H1 (cell line): ENCODE results near the gene ITSN1. TPM values are rescaled to one million over a fixed set of nuclear protein-coding genes. Genes with fewer than 3 reads are reported as not detected.

ENCODE experiments used
- polyA plus RNA-seq, 7 experiments: library from polyadenylated mRNA; depleted of rRNA in 3 of 7; stranded (reverse) in 5 of 7; unstranded in 2 of 7; fragments of >200 nt in 5 of 7; fragments of 200-250 nt in 2 of 7; gene quantifications; 1 replicate in 5 of 7; 2 replicates in 1 of 7; 4 replicates in 1 of 7; pipeline versions ENCODE4 v1.2.1 to v1.2.3, GENCODE V29; 2011 to 2013; ENCODE audit warnings: missing spikeins in 2 of 7, mixed read lengths in 2 of 7
- total RNA-seq: library from RNA; stranded (reverse); fragmentation: NEBNext Ultra II Directional; extraction: Animal tissue kit (Norgen Biotek cat#: 25700); gene quantifications from 2 replicates; pipeline ENCODE4 v1.2.1, GENCODE V29; 2021
- TF ChIP-seq, protein P1 (sequence below): fragments of 300-600 bp; sonication (generic); IDR thresholded peaks from 2 replicates; pipeline ENCODE4 v1.7.1; 2012; ENCODE audit warnings: low read length, moderate library complexity, mild to moderate bottlenecking, inconsistent platforms; ENCODE audit not compliant: insufficient replicate concordance

The ITSN1 gene
- total and polyA plus RNA-seq, 2 of the 8 experiments (the other 6 are each of a cell fraction or from before 2014, with no cell fraction given), result 60.8 to 78.1 TPM

- TF ChIP-seq, protein P1, sequence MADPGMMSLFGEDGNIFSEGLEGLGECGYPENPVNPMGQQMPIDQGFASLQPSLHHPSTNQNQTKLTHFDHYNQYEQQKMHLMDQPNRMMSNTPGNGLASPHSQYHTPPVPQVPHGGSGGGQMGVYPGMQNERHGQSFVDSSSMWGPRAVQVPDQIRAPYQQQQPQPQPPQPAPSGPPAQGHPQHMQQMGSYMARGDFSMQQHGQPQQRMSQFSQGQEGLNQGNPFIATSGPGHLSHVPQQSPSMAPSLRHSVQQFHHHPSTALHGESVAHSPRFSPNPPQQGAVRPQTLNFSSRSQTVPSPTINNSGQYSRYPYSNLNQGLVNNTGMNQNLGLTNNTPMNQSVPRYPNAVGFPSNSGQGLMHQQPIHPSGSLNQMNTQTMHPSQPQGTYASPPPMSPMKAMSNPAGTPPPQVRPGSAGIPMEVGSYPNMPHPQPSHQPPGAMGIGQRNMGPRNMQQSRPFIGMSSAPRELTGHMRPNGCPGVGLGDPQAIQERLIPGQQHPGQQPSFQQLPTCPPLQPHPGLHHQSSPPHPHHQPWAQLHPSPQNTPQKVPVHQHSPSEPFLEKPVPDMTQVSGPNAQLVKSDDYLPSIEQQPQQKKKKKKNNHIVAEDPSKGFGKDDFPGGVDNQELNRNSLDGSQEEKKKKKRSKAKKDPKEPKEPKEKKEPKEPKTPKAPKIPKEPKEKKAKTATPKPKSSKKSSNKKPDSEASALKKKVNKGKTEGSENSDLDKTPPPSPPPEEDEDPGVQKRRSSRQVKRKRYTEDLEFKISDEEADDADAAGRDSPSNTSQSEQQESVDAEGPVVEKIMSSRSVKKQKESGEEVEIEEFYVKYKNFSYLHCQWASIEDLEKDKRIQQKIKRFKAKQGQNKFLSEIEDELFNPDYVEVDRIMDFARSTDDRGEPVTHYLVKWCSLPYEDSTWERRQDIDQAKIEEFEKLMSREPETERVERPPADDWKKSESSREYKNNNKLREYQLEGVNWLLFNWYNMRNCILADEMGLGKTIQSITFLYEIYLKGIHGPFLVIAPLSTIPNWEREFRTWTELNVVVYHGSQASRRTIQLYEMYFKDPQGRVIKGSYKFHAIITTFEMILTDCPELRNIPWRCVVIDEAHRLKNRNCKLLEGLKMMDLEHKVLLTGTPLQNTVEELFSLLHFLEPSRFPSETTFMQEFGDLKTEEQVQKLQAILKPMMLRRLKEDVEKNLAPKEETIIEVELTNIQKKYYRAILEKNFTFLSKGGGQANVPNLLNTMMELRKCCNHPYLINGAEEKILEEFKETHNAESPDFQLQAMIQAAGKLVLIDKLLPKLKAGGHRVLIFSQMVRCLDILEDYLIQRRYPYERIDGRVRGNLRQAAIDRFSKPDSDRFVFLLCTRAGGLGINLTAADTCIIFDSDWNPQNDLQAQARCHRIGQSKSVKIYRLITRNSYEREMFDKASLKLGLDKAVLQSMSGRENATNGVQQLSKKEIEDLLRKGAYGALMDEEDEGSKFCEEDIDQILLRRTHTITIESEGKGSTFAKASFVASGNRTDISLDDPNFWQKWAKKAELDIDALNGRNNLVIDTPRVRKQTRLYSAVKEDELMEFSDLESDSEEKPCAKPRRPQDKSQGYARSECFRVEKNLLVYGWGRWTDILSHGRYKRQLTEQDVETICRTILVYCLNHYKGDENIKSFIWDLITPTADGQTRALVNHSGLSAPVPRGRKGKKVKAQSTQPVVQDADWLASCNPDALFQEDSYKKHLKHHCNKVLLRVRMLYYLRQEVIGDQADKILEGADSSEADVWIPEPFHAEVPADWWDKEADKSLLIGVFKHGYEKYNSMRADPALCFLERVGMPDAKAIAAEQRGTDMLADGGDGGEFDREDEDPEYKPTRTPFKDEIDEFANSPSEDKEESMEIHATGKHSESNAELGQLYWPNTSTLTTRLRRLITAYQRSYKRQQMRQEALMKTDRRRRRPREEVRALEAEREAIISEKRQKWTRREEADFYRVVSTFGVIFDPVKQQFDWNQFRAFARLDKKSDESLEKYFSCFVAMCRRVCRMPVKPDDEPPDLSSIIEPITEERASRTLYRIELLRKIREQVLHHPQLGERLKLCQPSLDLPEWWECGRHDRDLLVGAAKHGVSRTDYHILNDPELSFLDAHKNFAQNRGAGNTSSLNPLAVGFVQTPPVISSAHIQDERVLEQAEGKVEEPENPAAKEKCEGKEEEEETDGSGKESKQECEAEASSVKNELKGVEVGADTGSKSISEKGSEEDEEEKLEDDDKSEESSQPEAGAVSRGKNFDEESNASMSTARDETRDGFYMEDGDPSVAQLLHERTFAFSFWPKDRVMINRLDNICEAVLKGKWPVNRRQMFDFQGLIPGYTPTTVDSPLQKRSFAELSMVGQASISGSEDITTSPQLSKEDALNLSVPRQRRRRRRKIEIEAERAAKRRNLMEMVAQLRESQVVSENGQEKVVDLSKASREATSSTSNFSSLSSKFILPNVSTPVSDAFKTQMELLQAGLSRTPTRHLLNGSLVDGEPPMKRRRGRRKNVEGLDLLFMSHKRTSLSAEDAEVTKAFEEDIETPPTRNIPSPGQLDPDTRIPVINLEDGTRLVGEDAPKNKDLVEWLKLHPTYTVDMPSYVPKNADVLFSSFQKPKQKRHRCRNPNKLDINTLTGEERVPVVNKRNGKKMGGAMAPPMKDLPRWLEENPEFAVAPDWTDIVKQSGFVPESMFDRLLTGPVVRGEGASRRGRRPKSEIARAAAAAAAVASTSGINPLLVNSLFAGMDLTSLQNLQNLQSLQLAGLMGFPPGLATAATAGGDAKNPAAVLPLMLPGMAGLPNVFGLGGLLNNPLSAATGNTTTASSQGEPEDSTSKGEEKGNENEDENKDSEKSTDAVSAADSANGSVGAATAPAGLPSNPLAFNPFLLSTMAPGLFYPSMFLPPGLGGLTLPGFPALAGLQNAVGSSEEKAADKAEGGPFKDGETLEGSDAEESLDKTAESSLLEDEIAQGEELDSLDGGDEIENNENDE, result no peak
Measured at GRCh38 chr21:33664135-33664534, 21.8 kb downstream of the ITSN1 start (continued).
